Activated CD8-positive, alpha-beta T cell treated with anti-CD3 and anti-CD28 coated beads for 36 hours (primary cell): Measurements from ENCODE around the gene SIL1. TPM values are rescaled to one million over a fixed set of nuclear protein-coding genes. Genes with fewer than 3 reads are reported as not detected.

Source experiments
- ATAC-seq: fragments of 200-7000 bp; cut with Tn5 transposase; one replicate; pipeline ENCODE4 v1.10.0; 2021; ENCODE audit warnings: mild to moderate bottlenecking, moderate library complexity
- CTCF ChIA-PET: fragments of 350-600 bp; sonication (Branson Sonifier 250); formaldehyde crosslinking; loops from one replicate; lab custom pipeline; 2021; ENCODE audit warnings: antibody characterized with exemption; lab: Charles Lee
- POLR2A ChIA-PET: fragments of 350-600 bp; sonication (Branson Sonifier 250); formaldehyde crosslinking; loops from one replicate; lab custom pipeline; 2021; ENCODE audit warnings: antibody characterized with exemption; lab: Charles Lee
- DNase-seq: peaks from one replicate; pipeline ENCODE4 v3.0.0-alpha.2; 2020
- H3K27ac Mint-ChIP-seq: one replicate; pipeline ENCODE4 v1.8.0; 2021; ENCODE audit warnings: mild to moderate bottlenecking, mixed read lengths
- H3K27me3 Mint-ChIP-seq: one replicate; pipeline ENCODE4 v1.8.0; 2021; ENCODE audit warnings: mixed read lengths
- H3K36me3 Mint-ChIP-seq: one replicate; pipeline ENCODE4 v1.8.0; 2021; ENCODE audit warnings: low read depth, mixed read lengths
- H3K4me1 Mint-ChIP-seq: one replicate; pipeline ENCODE4 v1.8.0; 2021; ENCODE audit warnings: low read depth, mixed read lengths
- H3K4me3 Mint-ChIP-seq: one replicate; pipeline ENCODE4 v1.8.0; 2021; ENCODE audit warnings: mild to moderate bottlenecking, moderate library complexity, mixed read lengths
- H3K9me3 Mint-ChIP-seq: one replicate; pipeline ENCODE4 v1.8.0; 2021; ENCODE audit warnings: mixed read lengths
- intact Hi-C: fragments of 100-400 bp; cut with micrococcal nuclease; formaldehyde crosslinking; loops from one replicate; pipeline ENCODE4 v1.10.0; 2022
- total RNA-seq, 2 experiments: library from RNA; stranded (reverse); gene quantifications; one replicate each; pipeline ENCODE4 v1.2.3, GENCODE V29; 2021
- TF ChIP-seq, protein P1 (sequence below): fragments of 200-600 bp; IDR thresholded peaks from one replicate; pipeline ENCODE4 v1.8.0; 2022; ENCODE audit warnings: antibody characterized with exemption, mild to moderate bottlenecking

The SIL1 gene
- total RNA-seq, 2 experiments from 2014 or later, result 27.6 to 32.3 TPM

DNA sequence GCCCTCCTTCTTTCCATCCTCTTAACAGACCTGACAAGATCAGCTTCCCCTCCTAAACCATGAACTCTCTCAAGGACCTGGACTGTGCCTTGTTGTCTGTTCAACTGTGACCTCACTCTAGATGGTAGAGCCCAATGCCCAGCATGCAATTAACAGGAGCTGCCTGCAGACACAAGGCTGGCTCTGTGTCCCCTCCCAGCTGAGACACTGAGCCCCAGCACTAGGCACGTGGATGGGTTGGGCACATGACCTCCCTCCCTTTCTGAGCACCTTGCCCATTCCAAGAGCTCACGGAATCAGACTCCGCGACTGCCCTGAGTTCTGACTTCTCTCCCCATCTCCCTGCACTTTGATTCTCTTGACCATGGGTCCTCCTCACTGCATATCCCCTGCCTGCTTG is 229.6 kb downstream of the SIL1 start:
- no peaks in the 10 kb centered on the region for H3K9me3 Mint-ChIP-seq
- no peak overlapping the region for H3K4me3 Mint-ChIP-seq
- ChIA-PET CTCF (no interaction called here), POLR2A (no interaction called here)
- no peaks in the 10 kb centered on the region for H3K36me3 Mint-ChIP-seq
- ATAC-seq, result no peak
- H3K4me1 Mint-ChIP-seq, result no peaks in the 10 kb centered on the region
- TF ChIP-seq, protein P1, sequence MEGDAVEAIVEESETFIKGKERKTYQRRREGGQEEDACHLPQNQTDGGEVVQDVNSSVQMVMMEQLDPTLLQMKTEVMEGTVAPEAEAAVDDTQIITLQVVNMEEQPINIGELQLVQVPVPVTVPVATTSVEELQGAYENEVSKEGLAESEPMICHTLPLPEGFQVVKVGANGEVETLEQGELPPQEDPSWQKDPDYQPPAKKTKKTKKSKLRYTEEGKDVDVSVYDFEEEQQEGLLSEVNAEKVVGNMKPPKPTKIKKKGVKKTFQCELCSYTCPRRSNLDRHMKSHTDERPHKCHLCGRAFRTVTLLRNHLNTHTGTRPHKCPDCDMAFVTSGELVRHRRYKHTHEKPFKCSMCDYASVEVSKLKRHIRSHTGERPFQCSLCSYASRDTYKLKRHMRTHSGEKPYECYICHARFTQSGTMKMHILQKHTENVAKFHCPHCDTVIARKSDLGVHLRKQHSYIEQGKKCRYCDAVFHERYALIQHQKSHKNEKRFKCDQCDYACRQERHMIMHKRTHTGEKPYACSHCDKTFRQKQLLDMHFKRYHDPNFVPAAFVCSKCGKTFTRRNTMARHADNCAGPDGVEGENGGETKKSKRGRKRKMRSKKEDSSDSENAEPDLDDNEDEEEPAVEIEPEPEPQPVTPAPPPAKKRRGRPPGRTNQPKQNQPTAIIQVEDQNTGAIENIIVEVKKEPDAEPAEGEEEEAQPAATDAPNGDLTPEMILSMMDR, result no peak
- intact Hi-C loops, result no loop called here
- H3K27ac Mint-ChIP-seq, result no peak overlapping the region
- H3K27me3 Mint-ChIP-seq, result no peaks in the 10 kb centered on the region
- no peak for DNase-seq

DNA sequence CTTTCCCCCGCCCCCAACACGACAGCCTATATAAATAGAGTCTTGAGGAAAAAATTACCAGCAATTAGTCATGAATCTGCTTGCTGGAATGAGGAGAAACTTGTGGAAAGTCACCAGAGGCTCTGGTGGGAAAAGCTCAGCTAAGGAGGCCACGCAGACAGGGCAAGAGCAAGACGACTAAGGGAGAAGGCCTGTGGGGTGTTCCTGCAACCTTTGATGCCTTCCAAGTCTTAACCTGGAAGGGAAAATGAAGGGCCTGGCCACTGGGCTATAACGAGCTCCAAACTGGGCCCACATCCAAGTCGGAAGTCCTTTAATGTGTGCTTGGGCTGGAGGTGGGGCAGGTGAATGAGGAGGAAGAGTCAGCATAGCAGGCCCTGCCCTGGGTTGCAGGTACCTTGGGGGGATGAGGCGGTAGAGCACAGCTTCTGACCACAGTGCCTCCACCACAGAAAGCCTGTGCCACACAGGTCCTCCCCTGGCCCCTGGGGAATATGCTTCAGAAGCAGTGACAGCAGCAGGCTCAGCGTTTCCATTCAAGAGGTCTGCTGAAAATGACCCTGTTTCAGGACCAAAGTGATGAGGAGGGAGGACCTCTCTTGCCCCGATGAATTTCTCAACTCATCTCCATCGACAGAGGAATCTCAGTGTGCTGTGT is 230.2 kb downstream of the SIL1 start:
- DNase-seq, result no peak
- ATAC-seq, result no peak
- ChIA-PET CTCF (no interaction called here), POLR2A (no interaction called here)
- H3K27ac Mint-ChIP-seq, result no peak overlapping the region
- H3K4me3 Mint-ChIP-seq, result no peak overlapping the region
- H3K27me3 Mint-ChIP-seq, result no peaks in the 10 kb centered on the region
- TF ChIP-seq, protein P1, result no peak
- no peaks in the 10 kb centered on the region for H3K36me3 Mint-ChIP-seq
- intact Hi-C loops, result no loop called here
- H3K9me3 Mint-ChIP-seq, result no peaks in the 10 kb centered on the region
- no peaks in the 10 kb centered on the region for H3K4me1 Mint-ChIP-seq

DNA sequence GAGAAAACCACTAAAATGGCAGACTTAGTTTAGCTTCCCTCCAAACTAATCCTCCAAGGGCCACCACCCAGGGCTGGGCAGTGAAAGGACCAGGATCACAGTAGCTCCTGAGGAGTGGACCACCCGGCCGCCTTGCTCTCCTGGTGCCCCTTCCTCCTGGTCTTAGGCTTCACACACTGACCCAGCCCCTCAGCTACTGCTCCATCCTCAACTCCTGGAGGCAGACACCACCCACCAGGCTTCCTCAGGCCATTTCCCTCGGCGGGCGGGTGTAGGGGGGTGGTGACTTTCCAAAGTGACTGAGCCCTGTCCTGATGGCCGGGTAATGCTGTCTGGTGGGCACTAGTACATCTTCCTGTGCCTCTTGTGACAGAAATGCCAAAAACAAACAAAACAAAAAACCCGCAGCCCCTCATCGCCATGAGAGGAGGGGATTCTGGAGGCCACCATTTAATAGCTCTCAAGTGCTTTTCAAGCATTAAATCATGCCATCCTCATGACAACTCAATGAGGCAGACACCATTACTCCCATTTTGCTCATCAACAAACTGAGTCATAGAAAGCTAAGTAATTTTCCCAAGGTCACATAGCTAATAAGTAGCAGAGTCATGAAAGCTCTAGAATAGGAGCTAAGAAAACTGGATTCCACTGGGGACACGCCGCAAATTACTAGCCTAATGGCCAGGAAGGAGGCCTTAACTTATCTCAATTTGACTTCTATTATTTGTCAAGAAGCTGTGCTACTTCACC is 231.8 kb downstream of the SIL1 start:
- H3K36me3 Mint-ChIP-seq, result no peaks in the 10 kb centered on the region
- CTCF ChIA-PET, result interaction anchor here (0.6 to 1.7 kb wide), 2 partner anchors 8 to 10 kb away, joined by 3 read pairs; no protein-coding TSS in a partner anchor
- ATAC-seq, result no peak
- no peaks in the 10 kb centered on the region for H3K4me1 Mint-ChIP-seq
- H3K4me3 Mint-ChIP-seq, result no peak overlapping the region
- intact Hi-C loops, result no loop called here
- no peaks in the 10 kb centered on the region for H3K27me3 Mint-ChIP-seq
- TF ChIP-seq, protein P1, result no peak
- H3K9me3 Mint-ChIP-seq, result no peaks in the 10 kb centered on the region
- H3K27ac Mint-ChIP-seq, result no peak overlapping the region
- DNase-seq, result no peak
- POLR2A ChIA-PET, result no interaction called here

DNA sequence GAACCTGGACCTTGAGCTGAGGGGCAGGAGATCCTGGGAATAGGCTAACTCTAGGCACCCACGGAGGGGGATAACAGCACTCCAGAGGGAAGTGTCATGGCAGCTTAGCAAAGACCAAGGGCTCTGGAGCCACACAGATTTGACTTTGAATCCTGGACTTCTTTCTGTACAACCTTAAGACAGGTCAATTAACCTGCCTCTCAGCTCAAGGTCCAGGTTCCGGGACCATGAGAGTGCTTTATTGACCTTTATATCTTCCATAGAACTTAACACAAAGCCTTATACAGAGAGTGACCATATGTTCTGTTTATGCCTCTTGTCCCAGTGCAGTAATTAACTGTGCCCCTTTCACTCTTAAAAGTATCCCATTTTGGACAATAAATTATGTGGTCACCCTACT is 232.5 kb downstream of the SIL1 start:
- no peaks in the 10 kb centered on the region for H3K4me1 Mint-ChIP-seq
- no peaks in the 10 kb centered on the region for H3K9me3 Mint-ChIP-seq
- no peaks in the 10 kb centered on the region for H3K36me3 Mint-ChIP-seq
- intact Hi-C loops, result no loop called here
- no peaks in the 10 kb centered on the region for H3K27me3 Mint-ChIP-seq
- ATAC-seq, result no peak
- DNase-seq, result no peak
- CTCF ChIA-PET, result interaction anchor here (0.6 to 1.7 kb wide), 2 partner anchors 9 to 10 kb away, joined by 3 read pairs; no protein-coding TSS in a partner anchor
- POLR2A ChIA-PET, result no interaction called here
- TF ChIP-seq, protein P1, result no peak
- no peak overlapping the region for H3K4me3 Mint-ChIP-seq
- no peak overlapping the region for H3K27ac Mint-ChIP-seq

DNA sequence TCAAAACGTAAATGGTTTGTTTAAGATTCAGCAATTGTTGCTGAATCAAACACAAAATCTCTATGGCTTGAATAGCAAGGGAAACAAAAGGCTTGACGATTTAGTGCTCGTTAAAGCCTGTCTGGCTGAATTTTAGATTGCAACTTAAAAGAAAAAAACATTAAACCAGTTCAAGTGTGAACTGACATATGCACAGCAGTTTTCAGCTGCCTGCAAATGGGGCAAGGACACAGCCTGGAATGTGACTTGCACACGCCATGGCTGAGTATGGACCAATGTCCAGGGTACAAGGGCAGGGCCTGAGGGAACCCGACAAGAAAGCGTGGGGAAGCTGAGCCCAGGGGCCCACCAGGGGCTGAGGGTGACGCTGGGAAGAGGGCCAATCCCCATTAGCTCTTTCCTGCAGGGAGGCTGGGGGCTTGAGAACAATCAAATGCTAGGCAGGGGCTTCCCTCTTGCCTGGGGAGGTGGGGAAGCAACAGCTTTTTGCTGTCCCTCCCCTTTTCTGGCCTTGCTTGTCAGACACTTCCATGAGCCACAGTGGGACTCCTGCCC is 233.4 kb downstream of the SIL1 start:
- ATAC-seq, result no peak

More for the DNA sequence above, 233.4 kb downstream of the SIL1 start:
- TF ChIP-seq, protein P1, result no peak
- Mint-ChIP-seq H3K4me1 (no peaks in the 10 kb centered on the region), H3K27me3 (no peaks in the 10 kb centered on the region), H3K27ac (no peak overlapping the region), H3K4me3 (no peak overlapping the region), H3K36me3 (no peaks in the 10 kb centered on the region), H3K9me3 (no peaks in the 10 kb centered on the region)
- ChIA-PET POLR2A (no interaction called here), CTCF (no interaction called here)
- intact Hi-C loops, result no loop called here
- DNase-seq, result no peak
